K562 (cell line): ENCODE results near the gene GRM5. TPM values are rescaled to one million over a fixed set of nuclear protein-coding genes. Genes with fewer than 3 reads are reported as not detected.

Source experiments
- NR2C2 ChIP-seq, 2 experiments: fragments of 200-800 bp in 1 of 2; sonication (Bioruptor generic) in 1 of 2; sonication (generic) in 1 of 2; formaldehyde crosslinking in 1 of 2; IDR thresholded peaks; 2 replicates each; pipeline versions ENCODE4 v1.6.1 to v1.8.0; 2016 to 2022; ENCODE audit warnings: mild to moderate bottlenecking in 1 of 2, missing compliant biosample characterization in 1 of 2, missing genetic modification characterization in 1 of 2, missing genetic modification reagents in 1 of 2
- NRF1 ChIP-seq, 2 experiments: fragments of 450-650 bp; IDR thresholded peaks in 1 of 2; conservative IDR thresholded peaks in 1 of 2; 2 replicates each; pipeline ENCODE4 v1.6.1; 2014; ENCODE audit warnings: mild to moderate bottlenecking in 2 of 2
- ZNF644 ChIP-seq: fragments of 200-800 bp; sonication (Bioruptor generic); IDR thresholded peaks from 2 replicates; pipeline ENCODE4 v1.6.1; 2016; ENCODE audit warnings: low read depth, missing genetic modification characterization, missing compliant biosample characterization
- polyA plus RNA-seq, 8 experiments: library from polyadenylated mRNA; depleted of rRNA in 4 of 8; stranded (reverse) in 5 of 8; unstranded in 3 of 8; fragments of >200 nt; fragmentation: Nextera tagmentation in 2 of 8; fragmentation: Illumina TruSeq in 1 of 8; extraction: Ambion mirVana in 2 of 8; extraction: Trizol in 1 of 8; gene quantifications; 2 replicates each; pipeline versions ENCODE4 v1.2.1 to v1.2.3, GENCODE V29; 2011 to 2014; ENCODE audit warnings: inconsistent platforms in 1 of 8, missing spikeins in 1 of 8
- small RNA-seq: library from RNA; depleted of rRNA; stranded (forward); fragments of <200 nt; gene quantifications from one replicate; pipeline ENCODE3, GENCODE V24; 2014
- total RNA-seq, 7 experiments: library from RNA; depleted of rRNA in 6 of 7; stranded (reverse); fragments of >200 nt in 6 of 7; fragmentation: Illumina TruSeq in 2 of 7; extraction: Trizol in 2 of 7; gene quantifications; 2 replicates each; pipeline versions ENCODE4 v1.2.1 to v1.2.3, GENCODE V29; 2011 to 2021; ENCODE audit warnings: low replicate concordance in 1 of 7

The GRM5 gene
- total and polyA plus RNA-seq, 9 of the 15 experiments (the other 6 are each of a cell fraction or from before 2014, with no cell fraction given), result not detected

DNA sequence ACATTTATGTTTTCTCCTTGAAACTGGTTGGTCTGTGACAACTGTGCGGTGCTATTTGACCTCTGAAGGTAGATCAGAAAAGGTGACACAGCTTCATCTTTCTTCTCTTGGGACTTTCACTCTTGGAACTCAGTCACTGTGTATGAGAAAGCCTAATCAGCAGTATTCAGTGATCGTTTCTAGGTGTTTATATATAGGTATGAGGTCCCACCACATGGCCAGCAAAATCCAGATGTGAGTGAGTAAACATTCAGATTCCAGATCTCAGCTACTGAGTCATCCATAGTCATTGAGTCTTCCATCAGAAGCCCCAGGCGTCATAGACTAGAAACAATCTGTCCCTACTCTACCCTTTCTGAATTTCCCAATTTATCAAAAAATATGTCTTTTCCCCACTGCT is 610.9 kb downstream of the GRM5 start (continued):
- no peak for TF ChIP-seq ZNF644 (tag)
- TF ChIP-seq NR2C2 (CRISPR knock-in tag; IDR thresholded peaks at IDR 0.05), result no peak
- TF ChIP-seq NR2C2 (tag; IDR thresholded peaks at IDR 0.05), result no peak
- no peak for TF ChIP-seq NRF1 (conservative IDR thresholded peaks at IDR 0.05 in 1 of 2, IDR thresholded peaks at IDR 0.05 in 1 of 2)

Small RNA genes within 50 kb of the gene (small RNA-seq; reads per million reads assigned to genes)
- gene RNU6-16P, result not detected

Other genes starting within 250 kb of the GRM5 start
- gene TYR, start 111.9 kb upstream of the GRM5 start, total RNA-seq (2014; rRNA removed), result not detected in 2 replicates
- gene TYR, start 111.9 kb upstream of the GRM5 start, total RNA-seq (2014; rRNA removed; fragmentation: Illumina TruSeq; extraction: Trizol), result not detected in 2 replicates
- not detected in 2 replicates for gene TYR, start 111.9 kb upstream of the GRM5 start, total RNA-seq (2015; rRNA removed; fragmentation: Illumina TruSeq; extraction: Trizol)
- not detected in 2 replicates for gene TYR, start 111.9 kb upstream of the GRM5 start, total RNA-seq (2021)
- gene TYR, start 111.9 kb upstream of the GRM5 start, polyA plus RNA-seq (2011; rRNA removed), result not detected in 2 replicates
- gene TYR, start 111.9 kb upstream of the GRM5 start, polyA plus RNA-seq (2014; fragmentation: Illumina TruSeq; extraction: Trizol), result not detected in 2 replicates
- not detected for gene TYR, start 111.9 kb upstream of the GRM5 start, polyA plus RNA-seq (2014; fragmentation: Nextera tagmentation; extraction: Ambion mirVana)
- not detected in 2 replicates for gene TYR, start 111.9 kb upstream of the GRM5 start, polyA plus RNA-seq (2014; rRNA removed)